Activated CD8-positive, alpha-beta memory T cell treated with anti-CD3 and anti-CD28 coated beads, Interleukin-2, amount 10 ng/mL, durations not matched to agents 7 days and 5 days (primary cell): ENCODE results near the gene GULP1. TPM values are rescaled to one million over a fixed set of nuclear protein-coding genes. Genes with fewer than 3 reads are reported as not detected.

ENCODE experiments used
- ATAC-seq: fragments of 150-1000 bp; cut with Tn5 transposase; one replicate; pipeline ENCODE4 v1.10.0; 2021; ENCODE audit warnings: moderate library complexity
- CTCF ChIA-PET: fragments of 350-600 bp; sonication (Branson Sonifier 250); formaldehyde crosslinking; loops from one replicate; lab custom pipeline; 2021; ENCODE audit warnings: antibody characterized with exemption; lab: Charles Lee
- DNase-seq: peaks from one replicate; pipeline ENCODE4 v3.0.0-alpha.2; 2020
- H3K27ac Mint-ChIP-seq: one replicate; pipeline ENCODE4 v1.8.0; 2021; ENCODE audit warnings: mild to moderate bottlenecking, mixed read lengths
- H3K27me3 Mint-ChIP-seq: one replicate; pipeline ENCODE4 v1.8.0; 2021; ENCODE audit warnings: mixed read lengths
- H3K36me3 Mint-ChIP-seq: one replicate; pipeline ENCODE4 v1.8.0; 2021; ENCODE audit warnings: mild to moderate bottlenecking, mixed read lengths
- H3K4me1 Mint-ChIP-seq: one replicate; pipeline ENCODE4 v1.8.0; 2021; ENCODE audit warnings: mixed read lengths
- H3K4me3 Mint-ChIP-seq: one replicate; pipeline ENCODE4 v1.8.0; 2021; ENCODE audit warnings: mild to moderate bottlenecking, moderate library complexity, mixed read lengths
- H3K9me3 Mint-ChIP-seq: one replicate; pipeline ENCODE4 v1.8.0; 2022; ENCODE audit warnings: low read depth, mixed read lengths
- total RNA-seq, 2 experiments: library from RNA; stranded (reverse); gene quantifications; one replicate each; pipeline ENCODE4 v1.2.3, GENCODE V29; 2021

Gene GULP1
- total RNA-seq, 2 experiments from 2014 or later: not detected

DNA sequence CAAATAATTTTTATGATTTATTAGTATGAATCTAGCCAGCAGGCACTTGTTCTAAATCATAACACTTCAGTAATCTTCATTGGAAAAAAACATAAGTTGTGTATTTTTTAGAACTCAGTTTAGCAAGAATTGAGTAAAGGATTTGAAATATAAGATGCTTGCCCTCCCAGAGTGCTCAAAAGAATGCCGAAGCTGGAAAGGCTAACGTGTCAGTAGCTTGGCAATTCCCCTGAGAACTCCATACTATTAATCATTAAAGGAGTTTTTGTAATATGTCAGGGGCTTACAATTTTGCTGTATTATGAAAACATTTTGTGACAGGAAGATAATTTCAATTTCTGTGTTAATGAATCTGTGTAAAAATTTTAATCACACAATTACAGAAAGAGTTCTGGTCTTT lies 122.7 kb downstream of the GULP1 start:
- H3K4me1 Mint-ChIP-seq: no peaks in the 10 kb centered on the region

GRCh38 chr2:188414869-188415753 lies 123.4 kb downstream of the GULP1 start:
- H3K4me1 Mint-ChIP-seq: no peaks in the 10 kb centered on the region
- ATAC-seq (no peak), DNase-seq (no peak)
- H3K4me3 Mint-ChIP-seq: no peak overlapping the region
- H3K36me3 Mint-ChIP-seq: no peaks in the 10 kb centered on the region
- no peaks in the 10 kb centered on the region for H3K27me3 Mint-ChIP-seq
- no peaks in the 10 kb centered on the region for H3K9me3 Mint-ChIP-seq
- CTCF ChIA-PET: no interaction called here
- H3K27ac Mint-ChIP-seq: no peak overlapping the region

More for the DNA sequence above, 122.7 kb downstream of the GULP1 start:
- CTCF ChIA-PET: no interaction called here
- DNase-seq: no peak
- H3K4me3 Mint-ChIP-seq: no peak overlapping the region
- ATAC-seq: no peak
- H3K27me3 Mint-ChIP-seq: no peaks in the 10 kb centered on the region
- no peaks in the 10 kb centered on the region for H3K9me3 Mint-ChIP-seq
- H3K36me3 Mint-ChIP-seq: no peaks in the 10 kb centered on the region
- H3K27ac Mint-ChIP-seq: no peak overlapping the region

GRCh38 chr2:188415754-188416083 lies 124.0 kb downstream of the GULP1 start:
- Mint-ChIP-seq H3K9me3 (no peaks in the 10 kb centered on the region), H3K4me3 (no peak overlapping the region), H3K27me3 (no peaks in the 10 kb centered on the region), H3K27ac (no peak overlapping the region), H3K4me1 (no peaks in the 10 kb centered on the region), H3K36me3 (no peaks in the 10 kb centered on the region)
- CTCF ChIA-PET: no interaction called here
- DNase-seq: no peak
- no peak for ATAC-seq

DNA sequence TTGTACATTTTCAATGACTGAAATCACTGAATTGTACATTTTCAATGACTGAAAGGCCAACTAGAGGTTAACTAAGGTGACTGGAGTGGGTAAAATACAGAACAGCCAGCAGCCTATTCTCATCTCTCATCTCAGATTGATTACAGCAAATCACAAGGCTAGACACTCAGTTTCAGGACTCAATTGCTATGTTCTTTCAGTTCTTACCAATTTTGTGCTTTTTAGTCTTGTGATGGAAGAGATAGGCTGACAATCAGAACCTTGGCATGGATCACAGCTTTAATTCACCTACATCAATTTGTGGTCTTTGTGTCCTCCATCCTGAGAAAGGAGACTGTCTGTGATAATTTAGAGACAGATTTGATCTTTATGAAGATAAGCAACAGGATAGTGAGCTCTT lies 124.7 kb downstream of the GULP1 start:
- Mint-ChIP-seq H3K27ac (no peak overlapping the region), H3K36me3 (no peaks in the 10 kb centered on the region), H3K4me3 (no peak overlapping the region), H3K27me3 (no peaks in the 10 kb centered on the region), H3K9me3 (no peaks in the 10 kb centered on the region), H3K4me1 (no peaks in the 10 kb centered on the region)
- DNase-seq (no peak), ATAC-seq (no peak)
- CTCF ChIA-PET: no interaction called here

- no peaks in the 10 kb centered on the region for H3K4me1 Mint-ChIP-seq
- no peaks in the 10 kb centered on the region for H3K27me3 Mint-ChIP-seq
- ATAC-seq (no peak), DNase-seq (no peak)
- H3K27ac Mint-ChIP-seq: no peak overlapping the region
- CTCF ChIA-PET: no interaction called here
- H3K9me3 Mint-ChIP-seq: no peaks in the 10 kb centered on the region
- H3K36me3 Mint-ChIP-seq: no peaks in the 10 kb centered on the region
- no peak overlapping the region for H3K4me3 Mint-ChIP-seq
Measured at GRCh38 chr2:188422726-188423125, 131.1 kb downstream of the GULP1 start.

GRCh38 chr2:188425266-188425665 lies 133.6 kb downstream of the GULP1 start:
- DNase-seq (no peak), ATAC-seq (no peak)
- Mint-ChIP-seq H3K27ac (no peak overlapping the region), H3K4me1 (no peaks in the 10 kb centered on the region), H3K27me3 (no peaks in the 10 kb centered on the region), H3K4me3 (no peak overlapping the region), H3K9me3 (peaks cover 4% of the 10 kb centered on the region), H3K36me3 (no peaks in the 10 kb centered on the region)
- CTCF ChIA-PET: no interaction called here

GRCh38 chr2:188426121-188426520 lies 134.4 kb downstream of the GULP1 start:
- H3K4me1 Mint-ChIP-seq: no peaks in the 10 kb centered on the region
- ATAC-seq (no peak), DNase-seq (no peak)
- H3K36me3 Mint-ChIP-seq: no peaks in the 10 kb centered on the region
- CTCF ChIA-PET: no interaction called here
- no peak overlapping the region for H3K27ac Mint-ChIP-seq
- H3K9me3 Mint-ChIP-seq: peaks cover 4% of the 10 kb centered on the region
- no peaks in the 10 kb centered on the region for H3K27me3 Mint-ChIP-seq
- no peak overlapping the region for H3K4me3 Mint-ChIP-seq

GRCh38 chr2:188430705-188431104 lies 139.0 kb downstream of the GULP1 start:
- DNase-seq (no peak), ATAC-seq (no peak)
- Mint-ChIP-seq H3K4me3 (no peak overlapping the region), H3K9me3 (peaks cover 4% of the 10 kb centered on the region), H3K36me3 (no peaks in the 10 kb centered on the region), H3K27ac (no peak overlapping the region), H3K4me1 (no peaks in the 10 kb centered on the region), H3K27me3 (no peaks in the 10 kb centered on the region)
- CTCF ChIA-PET: no interaction called here

DNA sequence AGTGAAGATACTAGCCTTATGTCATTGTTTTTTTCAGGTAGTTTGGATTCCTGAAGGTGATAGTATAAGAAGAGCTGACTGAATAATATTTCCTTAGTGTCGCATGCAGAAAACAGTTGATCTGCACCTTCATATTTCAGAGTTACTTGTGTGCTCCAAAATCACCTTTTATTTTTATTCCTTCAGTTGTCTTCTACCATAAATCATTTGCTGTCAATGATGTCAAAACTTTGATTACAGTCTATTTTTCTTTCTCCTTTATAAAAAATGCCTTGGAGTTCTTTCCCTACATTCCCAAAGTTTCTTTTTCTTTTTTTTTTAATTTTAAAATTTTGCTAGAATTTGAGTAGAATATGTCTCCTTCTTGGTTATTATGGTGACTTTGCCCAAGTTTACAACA lies 142.3 kb downstream of the GULP1 start:
- Mint-ChIP-seq H3K27ac (no peak overlapping the region), H3K27me3 (no peaks in the 10 kb centered on the region), H3K9me3 (no peaks in the 10 kb centered on the region), H3K4me3 (no peak overlapping the region), H3K36me3 (no peaks in the 10 kb centered on the region), H3K4me1 (no peaks in the 10 kb centered on the region)
- CTCF ChIA-PET: no interaction called here
- DNase-seq (no peak), ATAC-seq (no peak)

GRCh38 chr2:188435115-188435514 lies 143.4 kb downstream of the GULP1 start:
- no peak overlapping the region for H3K4me3 Mint-ChIP-seq
- no peaks in the 10 kb centered on the region for H3K4me1 Mint-ChIP-seq
- H3K9me3 Mint-ChIP-seq: no peaks in the 10 kb centered on the region
- no peak overlapping the region for H3K27ac Mint-ChIP-seq
- H3K36me3 Mint-ChIP-seq: no peaks in the 10 kb centered on the region
- DNase-seq (no peak), ATAC-seq (no peak)
- CTCF ChIA-PET: no interaction called here
- H3K27me3 Mint-ChIP-seq: no peaks in the 10 kb centered on the region

- CTCF ChIA-PET: no interaction called here
- Mint-ChIP-seq H3K4me1 (no peaks in the 10 kb centered on the region), H3K27ac (no peak overlapping the region), H3K4me3 (no peak overlapping the region), H3K36me3 (no peaks in the 10 kb centered on the region), H3K9me3 (no peaks in the 10 kb centered on the region), H3K27me3 (no peaks in the 10 kb centered on the region)
- no peak for DNase-seq
- ATAC-seq: no peak
Measured at GRCh38 chr2:188437537-188437936, 145.9 kb downstream of the GULP1 start.

DNA sequence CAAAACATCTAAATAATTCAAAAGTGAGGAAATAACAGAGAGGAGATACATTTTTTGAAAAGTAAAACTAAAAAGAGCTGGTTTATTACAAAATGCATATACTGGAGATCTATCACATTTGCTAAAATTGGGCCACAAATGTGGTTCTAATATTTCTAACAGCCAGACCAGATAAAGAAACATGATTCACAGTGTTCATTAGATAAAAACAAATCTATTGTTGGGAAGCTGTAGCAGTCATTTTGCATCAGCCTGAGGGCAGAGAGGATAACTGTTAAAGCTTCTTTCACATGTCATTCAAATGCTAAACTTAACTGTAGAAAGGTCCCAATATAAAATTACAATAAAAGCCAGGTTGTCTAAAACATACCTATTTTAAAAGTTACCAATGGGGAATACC lies 148.3 kb downstream of the GULP1 start:
- DNase-seq: no peak
- Mint-ChIP-seq H3K27me3 (no peaks in the 10 kb centered on the region), H3K9me3 (peaks cover 2% of the 10 kb centered on the region), H3K4me1 (no peaks in the 10 kb centered on the region), H3K4me3 (no peak overlapping the region), H3K27ac (no peak overlapping the region), H3K36me3 (no peaks in the 10 kb centered on the region)
- no peak for ATAC-seq
- CTCF ChIA-PET: no interaction called here

DNA sequence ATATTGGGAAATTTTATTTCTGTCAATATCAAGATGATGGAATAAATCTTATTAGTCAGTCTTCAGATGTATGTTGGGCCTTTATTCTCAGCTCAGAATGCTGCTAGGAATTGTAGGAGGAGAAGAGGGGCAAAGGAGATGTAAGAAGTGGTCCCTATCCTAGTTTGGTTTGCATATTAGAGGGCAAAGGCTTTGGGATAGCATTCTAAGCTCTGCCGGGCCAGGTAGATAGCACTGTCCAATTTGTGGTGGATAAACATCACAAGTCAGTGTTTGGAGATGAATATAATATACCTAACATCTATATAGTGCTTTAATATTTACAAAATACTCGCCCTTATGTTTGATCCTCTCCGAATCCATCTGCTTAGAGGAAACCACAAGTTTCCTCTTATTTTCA lies 149.2 kb downstream of the GULP1 start:
- no peak overlapping the region for H3K27ac Mint-ChIP-seq
- H3K36me3 Mint-ChIP-seq: no peaks in the 10 kb centered on the region
- no peaks in the 10 kb centered on the region for H3K4me1 Mint-ChIP-seq
- ATAC-seq (no peak), DNase-seq (no peak)
- H3K4me3 Mint-ChIP-seq: no peak overlapping the region
- H3K9me3 Mint-ChIP-seq: peaks cover 2% of the 10 kb centered on the region
- no peaks in the 10 kb centered on the region for H3K27me3 Mint-ChIP-seq
- CTCF ChIA-PET: no interaction called here

- no peak for DNase-seq
- no peak overlapping the region for H3K27ac Mint-ChIP-seq
- H3K27me3 Mint-ChIP-seq: no peaks in the 10 kb centered on the region
- no peaks in the 10 kb centered on the region for H3K36me3 Mint-ChIP-seq
- no peak for ATAC-seq
- no peaks in the 10 kb centered on the region for H3K4me1 Mint-ChIP-seq
- CTCF ChIA-PET: no interaction called here
- H3K4me3 Mint-ChIP-seq: no peak overlapping the region
- peaks cover 2% of the 10 kb centered on the region for H3K9me3 Mint-ChIP-seq
Measured at GRCh38 chr2:188441288-188441947, 149.7 kb downstream of the GULP1 start.
